Progenitor cell of endocrine pancreas (in vitro differentiated cells): ENCODE data around the gene DLX3. TPM values are rescaled to one million over a fixed set of nuclear protein-coding genes. Genes with fewer than 3 reads are reported as not detected.

Source experiments
- DNase-seq: peaks from one replicate; pipeline ENCODE4 v3.0.0; 2021; ENCODE audit warnings: low spot score; ENCODE audit not compliant: unreplicated experiment
- H3K27ac Mint-ChIP-seq: 2 replicates; pipeline ENCODE4 v1.8.0; 2021; ENCODE audit warnings: mild to moderate bottlenecking, moderate library complexity, mixed read lengths
- H3K27me3 Mint-ChIP-seq: 2 replicates; pipeline ENCODE4 v1.8.0; 2021; ENCODE audit warnings: mixed read lengths
- H3K36me3 Mint-ChIP-seq: 2 replicates; pipeline ENCODE4 v1.8.0; 2022; ENCODE audit warnings: mixed read lengths; ENCODE audit not compliant: insufficient read depth
- H3K4me1 Mint-ChIP-seq: 2 replicates; pipeline ENCODE4 v1.8.0; 2021; ENCODE audit warnings: low read depth, mixed read lengths
- H3K4me3 Mint-ChIP-seq: 2 replicates; pipeline ENCODE4 v1.8.0; 2021; ENCODE audit warnings: low read depth, mild to moderate bottlenecking, moderate library complexity, mixed read lengths
- H3K9me3 Mint-ChIP-seq: 2 replicates; pipeline ENCODE4 v1.8.0; 2021; ENCODE audit warnings: low read depth, mixed read lengths
- CTCF ChIP-seq: fragments of 200-600 bp; sonication (generic); IDR thresholded peaks from one replicate; pipeline ENCODE4 v1.5.0; 2021; ENCODE audit warnings: antibody characterized with exemption, mild to moderate bottlenecking; ENCODE audit not compliant: unreplicated experiment
- total RNA-seq: library from RNA; stranded (reverse); gene quantifications from 2 replicates; pipeline ENCODE4 v1.2.1, GENCODE V29; 2021

Gene DLX3
- total RNA-seq, 1 donor from 2014 or later = 1.8 TPM

GRCh38 chr17:50027172-50027880 is 32.3 kb upstream of the DLX3 start:
- H3K27ac Mint-ChIP-seq = no peak overlapping the region
- peaks cover 21% of the 10 kb centered on the region for H3K27me3 Mint-ChIP-seq
- H3K36me3 Mint-ChIP-seq = no peaks in the 10 kb centered on the region
- no peak overlapping the region for H3K4me3 Mint-ChIP-seq
- no peaks in the 10 kb centered on the region for H3K4me1 Mint-ChIP-seq
- no peaks in the 10 kb centered on the region for H3K9me3 Mint-ChIP-seq
- no peak for DNase-seq
- peak; percentile 49 for TF ChIP-seq CTCF

GRCh38 chr17:50026837-50027171 is 31.8 kb upstream of the DLX3 start:
- no peaks in the 10 kb centered on the region for H3K4me1 Mint-ChIP-seq
- no peaks in the 10 kb centered on the region for H3K9me3 Mint-ChIP-seq
- DNase-seq = peak; percentile 85
- H3K36me3 Mint-ChIP-seq = no peaks in the 10 kb centered on the region
- H3K27ac Mint-ChIP-seq = no peak overlapping the region
- H3K4me3 Mint-ChIP-seq = no peak overlapping the region
- peaks cover 25% of the 10 kb centered on the region for H3K27me3 Mint-ChIP-seq
- peak; percentile 94 for TF ChIP-seq CTCF

- Mint-ChIP-seq H3K36me3 (no peaks in the 10 kb centered on the region), H3K9me3 (no peaks in the 10 kb centered on the region), H3K27me3 (peaks cover 32% of the 10 kb centered on the region), H3K4me1 (no peaks in the 10 kb centered on the region), H3K27ac (no peak overlapping the region), H3K4me3 (no peak overlapping the region)
- TF ChIP-seq CTCF = no peak
- DNase-seq = no peak
These were observed 31.1 kb upstream of the DLX3 start for GRCh38 chr17:50026046-50026675.

- Mint-ChIP-seq H3K27ac (no peak overlapping the region), H3K4me3 (no peak overlapping the region), H3K9me3 (no peaks in the 10 kb centered on the region), H3K27me3 (peaks cover 29% of the 10 kb centered on the region), H3K4me1 (no peaks in the 10 kb centered on the region), H3K36me3 (no peaks in the 10 kb centered on the region)
- TF ChIP-seq CTCF = no peak
- DNase-seq = no peak
These were observed 29.8 kb upstream of the DLX3 start for GRCh38 chr17:50024808-50025207.

- no peak for DNase-seq
- H3K36me3 Mint-ChIP-seq = no peaks in the 10 kb centered on the region
- H3K4me1 Mint-ChIP-seq = no peaks in the 10 kb centered on the region
- H3K9me3 Mint-ChIP-seq = no peaks in the 10 kb centered on the region
- no peak overlapping the region for H3K27ac Mint-ChIP-seq
- no peak for TF ChIP-seq CTCF
- H3K4me3 Mint-ChIP-seq = no peak overlapping the region
- H3K27me3 Mint-ChIP-seq = peaks cover 22% of the 10 kb centered on the region
These were observed 28.5 kb upstream of the DLX3 start for GRCh38 chr17:50023520-50023919.
